ENCODE data around the gene TXNL4B.

GRCh38 chr16:72138064-72138572, 44.7 kb upstream of the TXNL4B start:
- TF ChIP-seq CTCF (IDR thresholded peaks at IDR 0.05) (no peak), POLR2A (IDR thresholded peaks at IDR 0.05) (no peak)
